SK-N-SH (cell line): Measurements from ENCODE around the gene NEK6.

Experiments
- CTCF ChIP-seq: fragments of 200-600 bp; sonication (generic); IDR thresholded peaks from 2 replicates; pipeline ENCODE4 v1.6.1; 2017; ENCODE audit warnings: antibody characterized with exemption, mild to moderate bottlenecking, moderate library complexity
- EP300 ChIP-seq, 2 experiments: IDR thresholded peaks; 2 replicates each; pipeline versions ENCODE4 v1.4.0 to v1.6.1; 2012; ENCODE audit warnings: borderline replicate concordance in 1 of 2, low read depth in 1 of 2, low read length in 1 of 2
- EZH2phosphoT487 ChIP-seq: fragments of 200-600 bp; sonication (generic); IDR thresholded peaks from 2 replicates; pipeline ENCODE4 v1.6.1; 2017; ENCODE audit warnings: low read depth, mixed run types, mild to moderate bottlenecking, antibody characterized with exemption, moderate library complexity, borderline replicate concordance
- FOXJ3 ChIP-seq: sonication (generic); formaldehyde crosslinking; IDR thresholded peaks from 2 replicates; pipeline ENCODE4 v1.5.1; 2020; ENCODE audit warnings: mild to moderate bottlenecking, missing genetic modification reagents
- POLR2AphosphoS5 ChIP-seq: IDR thresholded peaks from 2 replicates; pipeline ENCODE4 v1.6.1; 2012; ENCODE audit warnings: low read depth, low read length
- RAD21 ChIP-seq: IDR thresholded peaks from 2 replicates; pipeline ENCODE4 v1.6.1; 2012; ENCODE audit warnings: mild to moderate bottlenecking, low read length
- REST ChIP-seq: IDR thresholded peaks from 2 replicates; pipeline ENCODE4 v1.6.1; 2012; ENCODE audit warnings: mild to moderate bottlenecking, low read depth, low read length, moderate library complexity

- TF ChIP-seq RAD21, result no peak
- peak; percentile 8; the same call in 1 of the 2 replicates for TF ChIP-seq CTCF
- TF ChIP-seq FOXJ3 (CRISPR knock-in tag), result no peak
- no peak for TF ChIP-seq EP300 (IDR thresholded peaks at IDR 0.05; ENCODE audit: borderline replicate concordance in 1 of 2, low read depth in 1 of 2, low read length in 1 of 2)
- TF ChIP-seq REST, result no peak
- no peak for TF ChIP-seq EZH2phosphoT487
- no peak for TF ChIP-seq POLR2AphosphoS5
These were observed 54.8 kb downstream of the NEK6 start for GRCh38 chr9:124312290-124313265.
